Embryonic facial prominence (tissue), 1 donor: ENCODE data around the gene PRKN.

Source experiments
- DNase-seq: peaks from one replicate; pipeline ENCODE4 v3.0.0-alpha.2; 2016; ENCODE audit errors: extremely low spot score

The PRKN gene

GRCh38 chr6:162125659-162126058 is 601.9 kb downstream of the PRKN start:
- no peak for DNase-seq

GRCh38 chr6:162124710-162125435 is 602.7 kb downstream of the PRKN start:
- no peak for DNase-seq

- no peak for DNase-seq
Measured at GRCh38 chr6:162123797-162124196, 603.8 kb downstream of the PRKN start.

DNA sequence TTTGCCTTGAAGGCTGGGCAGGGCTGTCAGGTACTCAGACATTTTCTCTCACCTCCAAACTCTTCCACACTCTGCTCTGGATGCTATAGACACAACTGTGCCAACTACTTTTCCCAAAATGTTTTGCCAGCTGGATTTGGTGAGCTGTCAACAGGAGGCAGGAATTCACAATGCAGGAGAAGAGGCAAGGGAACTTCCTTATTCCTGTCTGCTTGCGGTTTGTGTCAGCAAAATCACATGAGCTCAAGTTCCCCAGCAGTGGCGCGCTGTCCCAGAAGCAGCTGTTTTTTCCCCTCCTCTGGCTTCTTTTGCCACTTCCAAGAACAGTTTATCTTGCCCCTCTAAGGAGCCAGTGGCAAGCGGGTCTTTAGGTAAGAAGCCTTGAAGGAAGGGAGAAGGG is 608.2 kb downstream of the PRKN start:
- no peak for DNase-seq

GRCh38 chr6:162118706-162119105 is 608.9 kb downstream of the PRKN start:
- DNase-seq: no peak

DNA sequence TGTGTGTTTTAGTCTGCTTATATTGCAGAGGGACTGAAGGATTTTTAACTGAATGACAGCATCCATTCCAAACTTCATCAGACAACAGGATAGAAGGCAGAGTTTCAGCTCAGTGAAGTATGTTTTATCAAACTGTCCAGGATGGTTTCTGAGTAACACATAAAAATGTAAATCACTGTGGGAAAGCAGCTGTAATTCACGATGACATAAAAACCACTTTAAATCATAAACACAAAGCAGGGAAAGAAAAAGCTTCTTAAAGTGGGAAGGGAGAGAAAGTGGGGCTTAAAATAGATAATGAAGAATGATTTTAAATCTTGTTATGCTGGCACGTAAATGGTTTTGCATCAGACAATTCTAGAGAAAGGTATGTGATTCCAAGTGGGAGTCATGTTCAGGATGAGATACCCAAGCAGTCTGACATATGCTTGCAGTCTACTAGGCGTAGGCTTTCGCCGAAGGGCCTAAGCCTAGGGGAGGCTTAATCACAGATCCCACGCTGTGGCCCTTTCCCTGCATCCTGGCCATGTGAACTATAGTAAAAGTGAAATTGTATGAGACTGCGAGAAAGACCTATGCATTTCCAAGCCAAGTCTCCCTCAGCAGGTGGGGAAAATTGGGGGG is 610.6 kb downstream of the PRKN start:
- DNase-seq: no peak

DNA sequence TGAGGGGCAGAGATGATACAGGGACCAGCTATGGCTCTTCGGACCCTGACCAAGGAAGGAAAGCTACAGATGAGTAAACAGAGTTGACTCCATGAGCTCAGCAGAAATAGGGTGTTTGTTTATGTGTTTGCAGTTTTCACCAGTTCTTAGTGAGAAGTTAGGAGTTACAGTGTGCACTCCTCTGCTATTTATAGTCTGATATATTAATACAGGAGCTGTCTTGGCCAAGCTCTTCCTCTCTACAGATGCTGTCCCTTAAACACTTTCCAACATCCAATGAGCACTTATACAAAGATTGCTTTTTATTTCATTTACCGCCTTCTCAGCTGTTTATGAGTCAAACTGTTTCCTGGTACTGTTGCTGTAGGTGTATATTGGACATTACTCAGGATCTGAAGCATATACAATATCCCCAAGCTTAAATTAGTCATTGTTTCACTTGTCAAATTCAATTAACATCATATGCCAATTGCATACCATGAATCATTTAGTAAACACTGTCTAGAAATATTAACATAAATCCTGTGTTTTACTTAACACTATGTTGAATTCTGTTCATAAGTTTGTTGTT is 618.0 kb downstream of the PRKN start:
- no peak for DNase-seq

- no peak for DNase-seq
Measured at GRCh38 chr6:162108041-162108440, 619.5 kb downstream of the PRKN start.

DNA sequence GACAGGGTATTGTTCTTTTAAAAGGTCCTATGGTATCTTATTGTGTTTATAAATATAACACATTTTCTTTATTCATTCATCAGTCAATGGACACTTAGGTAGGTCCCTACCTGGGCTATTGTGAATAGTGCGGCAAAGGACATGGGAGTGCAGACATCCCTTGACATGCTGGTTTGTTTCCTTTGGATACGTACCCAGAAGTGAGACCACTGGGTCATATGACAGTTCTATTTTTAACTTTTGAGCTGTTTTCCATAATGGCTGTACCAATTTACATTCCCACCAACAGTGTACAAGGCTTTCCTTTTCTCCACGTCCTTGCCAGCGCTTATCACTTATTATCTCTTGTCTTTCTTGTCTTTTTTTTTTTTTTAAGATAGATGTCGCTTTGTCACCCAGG is 627.5 kb downstream of the PRKN start:
- DNase-seq: no peak

DNA sequence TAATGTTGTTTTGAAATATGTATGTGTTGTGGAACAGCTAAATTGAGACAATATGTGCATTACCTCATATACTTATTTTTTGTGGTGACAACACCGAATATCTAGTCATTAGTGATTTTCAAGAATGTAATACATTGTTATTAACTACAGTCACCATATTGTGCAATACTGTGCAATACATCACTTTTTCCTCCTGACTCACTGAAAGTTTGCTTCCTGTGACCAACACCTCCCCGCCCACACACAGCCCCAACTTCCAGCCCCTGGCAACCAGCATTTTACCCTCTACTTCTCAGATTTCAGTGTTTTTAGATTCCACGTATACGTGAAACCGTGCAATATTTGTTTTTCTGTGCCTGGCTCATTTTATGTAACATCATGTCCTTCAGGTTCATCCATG is 627.9 kb downstream of the PRKN start:
- DNase-seq: no peak

DNA sequence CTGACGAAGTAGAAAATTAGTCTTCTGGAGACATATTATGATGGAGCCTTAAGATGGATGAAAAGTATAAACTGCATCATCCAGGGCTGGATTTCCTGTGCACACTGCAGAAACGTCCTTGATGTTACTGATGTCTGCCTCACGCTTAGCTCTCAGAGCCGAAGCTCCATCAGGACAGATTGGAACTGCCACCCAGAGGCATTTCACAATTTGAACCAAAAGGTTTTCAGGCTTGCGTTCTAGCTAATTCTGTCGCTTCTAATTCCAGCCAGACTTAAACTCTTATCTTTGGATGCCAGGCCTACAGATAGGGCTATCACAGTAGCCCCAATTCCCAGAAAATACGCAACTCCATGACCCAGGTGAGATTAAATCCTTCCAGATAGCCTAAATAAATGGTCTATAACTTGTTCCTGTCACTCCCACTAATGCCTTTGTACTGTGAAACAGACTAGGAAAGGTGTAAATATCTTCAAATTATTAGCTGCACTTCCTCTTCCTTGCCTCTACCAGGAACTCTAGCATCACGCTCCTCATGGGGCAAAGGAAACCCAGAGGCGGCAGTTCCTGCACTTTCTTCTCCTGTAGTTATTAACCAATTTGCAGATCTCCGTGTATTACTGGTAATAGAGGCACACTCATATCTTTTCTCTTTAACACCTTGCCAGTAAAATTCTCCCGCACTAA is 634.6 kb downstream of the PRKN start:
- DNase-seq: no peak

DNA sequence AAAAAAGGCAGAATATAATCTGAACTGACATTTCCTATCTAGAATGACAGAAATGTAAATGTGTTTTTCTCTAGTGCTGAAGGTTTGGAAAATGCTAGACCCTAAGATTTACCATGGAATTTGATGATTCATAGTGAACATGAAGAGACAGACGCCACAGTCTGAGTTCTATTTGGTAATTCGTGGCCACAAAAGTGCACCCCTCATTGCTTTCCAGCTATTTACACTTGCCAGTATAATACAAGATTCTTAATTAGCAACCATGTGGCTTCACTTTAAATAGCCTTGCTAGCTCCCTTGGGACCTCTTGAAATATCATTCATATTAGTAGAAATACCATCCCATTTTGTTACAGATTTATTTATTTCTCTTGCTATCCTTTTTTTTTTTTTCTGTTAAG is 636.8 kb downstream of the PRKN start:
- DNase-seq: no peak

- DNase-seq: no peak
Measured at GRCh38 chr6:162088091-162088490, 639.5 kb downstream of the PRKN start.

GRCh38 chr6:162085561-162085960 is 642.0 kb downstream of the PRKN start:
- no peak for DNase-seq

GRCh38 chr6:162082520-162082919 is 645.0 kb downstream of the PRKN start:
- DNase-seq: no peak

- no peak for DNase-seq
Measured at GRCh38 chr6:162078667-162079066, 648.9 kb downstream of the PRKN start.

- no peak for DNase-seq
Measured at GRCh38 chr6:162078126-162078525, 649.4 kb downstream of the PRKN start.

DNA sequence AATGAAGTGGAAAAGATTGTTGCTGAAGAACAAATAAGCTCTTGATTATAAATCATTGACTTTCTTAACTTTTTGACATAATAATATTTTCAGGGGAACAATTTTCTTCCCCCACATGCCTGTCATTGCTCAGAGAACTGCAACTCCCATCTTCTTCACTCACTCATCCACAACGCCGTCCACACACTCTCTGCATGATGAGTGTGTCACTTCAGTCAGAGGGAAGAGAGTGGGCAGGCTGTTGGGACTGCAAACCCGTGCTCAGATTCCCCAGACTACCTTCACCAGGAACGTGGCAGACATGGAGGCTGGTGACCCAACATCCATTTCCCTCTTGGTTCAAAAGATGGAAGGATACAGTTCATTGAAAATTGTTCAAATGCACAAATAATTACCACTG is 650.8 kb downstream of the PRKN start:
- DNase-seq: no peak

- no peak for DNase-seq
Measured at GRCh38 chr6:162074641-162075275, 652.8 kb downstream of the PRKN start.

DNA sequence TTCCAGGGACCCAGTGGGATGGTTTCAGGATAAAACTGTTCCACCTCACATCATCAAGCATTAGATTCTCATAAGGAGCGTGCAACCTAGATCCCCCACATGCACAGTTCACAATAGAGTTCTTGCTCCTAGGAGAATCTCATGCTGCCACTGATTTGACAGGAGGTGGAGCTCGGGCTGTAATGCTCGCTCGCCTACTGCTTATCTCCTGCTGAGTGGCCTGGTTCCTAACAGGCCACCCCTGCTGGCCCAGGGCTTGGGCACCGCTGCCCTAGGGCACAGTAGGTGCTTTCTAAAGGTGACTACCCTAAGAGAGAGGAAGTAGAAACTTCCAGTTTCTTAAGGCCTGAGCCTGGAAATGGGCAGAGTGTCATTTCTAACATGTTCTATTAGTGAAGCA is 656.9 kb downstream of the PRKN start:
- no peak for DNase-seq

- no peak for DNase-seq
Measured at GRCh38 chr6:162069995-162070394, 657.6 kb downstream of the PRKN start.

DNA sequence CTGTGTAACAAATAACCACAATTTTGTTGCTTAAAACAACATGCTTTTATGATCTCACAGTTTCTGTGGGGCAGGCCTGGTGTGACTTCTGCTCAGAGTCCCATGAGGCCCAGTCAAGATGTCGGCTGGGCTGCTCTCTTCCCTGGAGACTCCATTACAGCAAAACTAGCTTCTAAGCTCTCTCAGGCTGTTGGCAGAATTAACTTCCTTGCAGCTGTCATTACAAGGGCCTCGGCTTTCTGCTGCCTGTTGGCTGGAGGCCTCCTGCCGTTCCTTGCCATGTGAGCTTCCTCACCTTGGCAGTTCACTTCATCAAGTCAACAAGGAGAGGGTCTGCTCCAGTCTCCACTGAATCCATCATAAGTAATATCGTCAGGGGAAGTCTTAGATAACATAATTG is 659.2 kb downstream of the PRKN start:
- DNase-seq: no peak
